ENCODE results near the gene EHD1.
"Not testable (repeated sequence)": the region's sequence is repeated elsewhere in the genome, so short reads cannot be mapped to it uniquely, and the experiment has no call there.

Gene EHD1

DNA sequence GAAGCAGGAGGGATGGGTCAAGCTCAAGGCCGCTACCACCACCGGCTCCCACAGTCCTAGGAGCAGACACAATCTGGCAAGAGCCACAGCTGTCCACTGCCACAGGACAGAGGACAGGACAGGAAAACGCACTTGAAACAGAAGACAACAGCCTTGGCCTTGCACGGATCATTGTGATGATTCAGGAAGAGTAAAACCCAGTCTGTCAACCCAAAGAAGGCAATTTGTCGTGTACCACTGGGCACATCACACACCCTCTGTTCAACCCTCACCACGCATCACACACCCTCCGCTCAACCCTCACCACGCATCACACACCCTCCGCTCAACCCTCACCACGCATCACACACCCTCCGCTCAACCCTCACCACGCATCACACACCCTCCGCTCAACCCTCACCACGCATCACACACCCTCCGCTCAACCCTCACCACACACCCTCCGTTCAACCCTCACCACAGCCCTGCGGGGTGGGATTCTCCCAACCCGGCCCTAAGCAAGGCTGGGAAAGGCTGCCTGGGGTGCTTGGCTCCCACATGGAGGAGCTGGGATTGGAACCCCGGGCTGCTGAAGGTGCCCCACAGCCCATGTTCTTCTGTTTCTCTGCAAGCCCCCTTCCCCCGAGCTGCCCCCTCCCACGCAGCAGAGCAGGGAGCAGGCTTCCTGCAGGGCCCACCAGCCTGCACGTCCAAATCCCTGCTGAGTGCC, 22.7 kb downstream of the EHD1 start:
- no peak for DNase-seq

DNA sequence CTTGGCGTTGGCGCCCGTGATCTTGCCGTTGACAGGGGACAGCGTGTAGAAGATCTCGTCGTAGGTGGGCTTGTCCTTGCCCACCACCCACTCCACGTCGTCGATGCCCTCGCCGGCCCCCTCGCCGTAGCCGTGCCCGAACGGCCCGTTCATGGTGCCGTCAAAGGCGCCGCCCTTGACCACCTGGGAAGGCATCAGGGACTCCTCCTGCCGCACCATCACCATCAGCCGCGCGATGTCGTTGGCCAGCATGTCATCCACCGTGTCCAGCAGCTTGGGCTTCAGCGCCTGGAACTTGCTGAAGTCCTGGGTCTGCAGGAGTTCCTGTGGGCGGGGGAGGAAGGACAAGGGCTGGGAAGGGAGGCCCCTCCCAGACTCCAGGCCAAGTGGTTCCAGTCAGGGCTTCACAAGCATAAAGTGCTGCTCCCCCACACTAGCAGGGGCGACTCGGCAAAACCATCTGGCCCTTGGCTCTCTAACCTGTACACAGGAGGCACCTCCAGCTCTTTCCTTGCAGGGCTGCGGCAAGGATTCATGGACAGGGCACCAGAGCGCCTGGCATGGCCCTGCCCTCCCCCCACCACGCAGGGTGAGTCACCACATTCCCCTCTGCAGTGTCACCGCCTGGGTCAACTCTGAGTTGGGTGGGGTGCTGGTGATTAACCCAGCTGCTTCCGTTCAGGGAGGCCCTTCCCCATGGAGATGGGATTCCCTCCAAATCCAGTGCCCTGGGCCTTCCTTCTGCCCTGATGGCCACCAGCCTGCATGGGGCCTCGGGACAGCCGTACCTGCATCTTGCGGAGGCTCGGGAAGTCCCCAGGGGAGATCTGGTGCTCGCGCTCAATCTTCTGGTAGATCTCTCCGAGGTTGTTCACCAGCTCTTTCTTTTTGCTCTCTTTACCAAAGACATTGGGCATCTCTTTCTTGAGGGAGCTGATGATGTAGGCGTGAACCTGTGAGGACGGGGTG, 23.6 kb downstream of the EHD1 start:
- DNase-seq: no peak

DNA sequence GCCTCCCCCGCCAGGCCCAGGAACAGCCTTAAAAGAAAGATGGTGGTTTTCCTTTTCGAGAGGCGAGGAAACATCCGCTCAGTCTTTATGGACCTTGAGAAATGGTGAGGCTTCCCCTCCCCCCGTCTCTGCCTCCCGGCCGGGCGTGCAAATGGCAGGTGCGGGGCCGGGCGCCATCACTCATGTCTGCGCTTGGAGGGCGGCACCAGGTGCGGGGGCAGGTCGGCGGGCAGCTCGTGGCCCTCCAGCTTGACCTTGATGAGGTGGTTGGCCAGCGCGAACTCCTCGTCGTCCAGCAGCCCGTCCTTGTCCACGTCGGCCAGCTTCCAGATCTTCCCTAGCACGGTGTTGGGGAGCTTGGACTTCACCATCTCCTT, 24.3 kb downstream of the EHD1 start:
- DNase-seq: no peak

DNA sequence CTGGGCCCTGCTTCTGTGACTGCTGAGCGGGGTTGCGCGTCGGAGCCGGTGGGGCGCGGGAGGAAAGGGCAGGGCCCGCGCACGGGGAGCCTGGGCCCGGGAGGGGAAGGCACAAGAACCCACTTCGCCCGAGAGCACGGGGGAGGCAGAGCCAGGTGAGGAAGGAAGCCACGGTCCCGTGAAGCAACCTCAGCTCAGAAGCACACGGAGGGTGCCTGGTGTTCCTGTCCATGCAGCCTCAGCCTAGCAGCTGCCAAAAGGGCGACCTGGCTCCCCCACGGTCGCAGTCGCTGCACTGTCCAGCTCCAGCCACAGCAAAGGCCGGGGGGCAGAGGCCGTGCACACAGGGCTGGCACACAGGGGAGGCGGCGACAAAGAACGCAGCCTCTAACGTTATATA, 24.7 kb downstream of the EHD1 start:
- no peak for DNase-seq

DNA sequence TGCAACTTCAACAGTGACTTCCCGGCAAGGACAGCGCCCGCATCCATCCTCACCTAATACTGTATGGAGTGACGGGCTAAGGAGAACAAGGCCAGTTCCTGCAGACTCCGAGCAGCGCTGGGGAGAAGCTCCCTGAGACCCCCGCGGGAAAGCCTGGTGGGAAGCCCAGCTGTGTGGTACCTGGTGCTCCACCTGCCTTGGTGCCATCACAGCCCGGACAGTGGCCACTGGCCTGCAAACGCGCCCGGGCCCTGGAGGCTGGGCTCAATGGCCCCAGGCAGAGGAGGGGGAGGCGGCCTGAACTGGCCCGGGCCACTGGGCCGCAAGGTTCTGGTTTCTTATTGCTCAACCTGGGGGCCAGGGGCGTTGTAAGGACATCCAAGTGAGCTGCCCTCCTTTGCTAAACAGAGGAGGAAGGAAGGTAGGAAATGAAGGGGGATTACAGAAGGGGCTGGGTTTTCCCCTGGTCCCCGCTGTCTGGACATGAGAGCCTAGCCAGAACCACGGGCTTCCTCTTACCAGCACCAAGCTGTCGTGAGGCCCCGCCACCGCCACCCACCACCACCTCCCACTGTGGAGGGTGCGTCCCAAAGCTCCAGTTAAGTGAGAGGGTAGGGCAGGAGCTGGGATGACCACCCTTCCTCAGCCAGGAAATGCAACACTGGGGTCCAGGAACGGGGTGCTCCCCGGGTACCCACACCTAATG, 25.5 kb downstream of the EHD1 start:
- DNase-seq: no peak

DNA sequence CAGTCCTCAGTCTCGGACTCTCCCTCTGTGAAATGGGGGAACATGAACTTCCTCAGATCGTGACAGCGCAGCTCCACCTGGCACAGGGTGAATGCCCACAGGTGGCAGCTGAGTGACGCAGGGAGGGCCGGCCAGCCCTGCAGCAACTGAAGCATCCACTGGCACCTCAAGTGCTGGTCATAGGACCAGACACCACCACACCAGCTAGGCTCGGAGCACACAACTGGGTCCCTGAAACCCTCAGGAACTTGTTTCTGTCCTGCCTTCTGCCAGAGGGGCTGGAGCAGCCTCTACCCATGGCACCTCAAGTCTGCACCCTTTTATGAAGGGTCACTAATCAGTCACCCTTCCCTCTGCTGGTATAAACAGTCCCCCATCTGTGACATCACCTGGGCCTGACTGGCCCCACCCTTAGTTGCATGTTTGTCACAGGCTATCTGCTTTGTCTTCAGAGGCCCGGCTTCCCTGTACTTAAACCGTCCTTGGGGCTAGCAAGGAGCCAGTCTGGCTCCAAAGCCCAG, 26.5 kb downstream of the EHD1 start:
- no peak for DNase-seq

DNA sequence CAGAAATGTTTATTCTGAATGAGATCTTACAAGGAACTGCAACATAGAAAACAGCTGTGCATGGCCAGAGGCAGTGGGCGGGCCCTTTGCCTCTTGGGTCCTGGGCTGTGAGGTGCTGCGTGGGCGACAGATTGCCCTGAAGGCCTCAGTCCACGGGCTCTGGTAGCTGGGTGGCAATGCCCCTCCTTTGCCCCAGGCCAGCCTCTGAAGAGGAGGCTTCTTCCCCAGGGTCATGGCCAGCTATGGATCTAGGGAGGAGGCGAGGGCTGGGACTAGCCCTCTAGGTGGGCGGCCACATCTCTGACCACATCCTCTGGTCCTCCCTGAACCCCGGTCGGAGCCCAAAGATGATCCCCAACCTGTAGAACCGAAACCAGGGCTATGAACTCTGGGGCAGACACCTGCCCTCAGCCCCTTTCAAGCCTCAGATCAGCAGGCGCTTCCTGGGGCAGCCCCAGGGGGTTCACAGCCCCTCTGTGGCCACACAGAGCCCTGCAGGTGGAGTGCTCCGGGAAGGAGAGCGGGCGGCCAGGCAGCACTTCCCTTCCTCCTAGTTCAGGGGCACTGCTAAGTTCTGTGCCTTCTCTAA, 27.3 kb downstream of the EHD1 start:
- DNase-seq: no peak

DNA sequence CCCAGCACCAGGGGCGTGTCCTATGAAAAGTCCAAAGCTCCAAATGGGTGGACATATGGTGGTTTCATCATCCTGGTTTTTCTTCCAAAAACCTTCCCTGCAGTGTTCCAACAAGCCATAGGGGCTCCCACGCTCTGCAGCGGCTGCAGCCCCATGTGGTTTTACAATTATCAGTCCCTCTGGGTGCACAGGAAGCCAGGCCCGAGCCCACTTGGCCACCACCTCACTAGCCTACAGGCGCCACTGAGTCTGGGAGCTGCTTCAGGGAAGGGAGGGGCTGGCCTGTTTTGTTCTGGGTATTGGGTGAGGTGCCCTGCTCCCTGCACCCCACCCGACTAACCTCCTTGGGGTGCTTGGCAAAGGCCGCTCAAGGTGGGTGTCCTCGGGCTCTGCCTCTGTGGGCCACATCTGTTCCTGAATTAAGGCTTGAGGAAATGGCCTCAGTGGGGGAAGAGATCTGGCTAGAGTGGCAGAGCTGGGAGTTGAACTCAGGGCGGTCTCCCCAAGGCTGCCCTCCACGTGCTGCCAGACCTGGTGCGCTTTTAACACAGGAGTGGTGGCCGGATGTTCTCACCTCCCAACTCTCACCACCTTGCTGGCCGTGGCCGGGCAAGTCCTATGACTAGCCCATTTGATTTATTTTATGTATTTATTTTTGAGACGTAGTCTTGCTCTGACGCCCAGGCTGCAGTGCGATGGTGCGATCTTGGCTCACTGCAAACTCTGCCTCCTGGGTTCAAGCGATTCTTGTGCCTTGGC, 28.6 kb downstream of the EHD1 start:
- no peak for DNase-seq

DNA sequence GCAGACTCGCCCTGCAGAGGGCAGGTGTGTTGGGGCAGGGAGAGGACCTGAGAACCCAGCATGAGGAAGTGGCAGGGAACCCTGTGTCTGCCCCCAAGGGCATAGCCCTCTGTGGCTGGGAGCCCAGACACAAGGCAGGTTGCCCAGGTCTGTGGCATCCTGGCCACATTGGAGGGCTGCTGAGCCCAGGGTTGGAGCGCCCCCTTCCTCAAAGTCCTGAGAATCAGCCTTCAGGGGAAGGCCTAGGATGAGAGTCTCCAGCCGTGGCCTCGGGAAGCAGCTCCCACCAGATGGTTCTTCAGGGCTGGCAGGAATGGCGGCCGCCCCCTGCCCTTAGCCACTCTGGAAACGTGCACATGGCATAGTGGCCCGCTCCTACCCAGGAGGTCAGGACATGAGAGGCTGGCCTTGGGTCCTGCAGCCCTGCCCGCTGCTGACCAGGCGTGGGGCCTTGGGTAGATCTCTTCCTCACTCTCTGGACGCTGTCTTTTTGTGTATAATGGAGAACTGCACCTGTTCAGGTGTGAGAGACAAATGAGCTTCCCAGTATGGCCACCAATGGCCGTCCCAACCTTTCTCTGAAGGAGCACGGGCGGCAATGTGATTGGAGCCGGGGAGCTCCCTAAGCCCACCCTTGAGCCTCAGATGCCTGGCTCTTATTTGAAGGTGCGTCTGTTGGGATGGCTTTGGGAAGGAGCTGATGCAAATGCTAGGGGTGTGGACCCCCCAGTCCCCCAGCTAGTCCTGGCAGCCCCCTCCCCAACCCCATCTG, 29.4 kb downstream of the EHD1 start:
- no peak for DNase-seq

DNA sequence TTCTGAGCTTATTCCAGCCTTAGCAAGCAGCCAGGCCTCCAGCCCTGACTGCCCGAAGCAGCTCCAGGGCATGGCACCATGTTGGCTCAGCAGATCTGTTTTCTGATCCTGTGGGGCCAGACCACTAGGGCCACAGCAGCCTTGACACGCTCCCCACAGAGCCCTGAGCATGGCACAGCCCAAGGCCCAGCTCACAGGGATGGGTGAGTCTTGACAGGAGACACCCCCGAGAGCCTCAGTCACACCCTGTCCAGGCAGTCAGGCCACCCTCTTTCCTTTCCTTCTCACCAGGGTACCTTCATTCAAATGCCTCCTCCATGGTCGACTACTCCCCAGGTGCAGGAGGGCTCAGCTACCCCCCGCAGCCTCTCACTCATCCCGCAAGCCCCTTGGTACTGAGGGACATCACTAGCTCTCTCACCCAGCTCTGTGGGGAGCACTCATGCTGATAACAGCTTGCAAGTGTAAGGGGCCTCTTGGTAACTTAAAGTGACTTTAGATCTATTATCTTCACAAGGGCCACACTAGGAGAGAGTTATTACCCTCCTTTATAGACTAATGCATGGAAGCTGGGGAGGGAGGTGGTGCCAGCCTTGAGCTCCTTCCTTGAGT, 30.1 kb downstream of the EHD1 start:
- DNase-seq: no peak

DNA sequence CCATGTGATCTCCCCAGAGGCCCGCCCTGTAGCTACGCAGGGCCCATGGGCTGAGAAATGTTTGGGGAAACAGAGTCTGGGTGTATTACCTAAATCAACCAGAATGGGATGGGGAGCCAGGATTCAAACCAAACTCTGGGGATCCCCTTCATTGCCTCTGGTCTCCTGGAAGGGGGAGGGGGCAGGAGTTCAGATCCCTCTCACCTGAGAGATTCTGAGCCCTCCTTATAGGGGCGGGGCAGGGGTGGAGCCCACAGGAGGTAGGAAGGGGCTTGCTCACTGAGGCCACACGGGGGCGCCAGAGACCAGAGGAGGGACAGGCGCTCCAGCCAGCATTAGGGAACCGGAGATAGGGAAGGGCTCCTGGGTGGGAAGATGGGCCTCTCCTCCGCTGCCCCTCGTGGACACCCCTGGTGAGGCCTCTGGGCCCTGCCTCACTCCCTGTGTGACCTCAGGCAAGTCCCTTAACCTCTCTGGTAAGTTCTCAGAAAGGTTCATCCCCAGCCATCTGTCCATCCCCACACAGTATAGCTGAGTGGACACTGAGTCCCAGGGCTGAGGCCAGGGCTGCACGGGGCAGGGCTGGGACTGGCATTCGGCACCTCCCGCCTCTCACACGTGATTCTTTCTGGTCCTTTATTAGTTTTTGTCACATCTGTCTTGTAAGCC, 31.3 kb downstream of the EHD1 start:
- peak; percentile 87 for DNase-seq

DNA sequence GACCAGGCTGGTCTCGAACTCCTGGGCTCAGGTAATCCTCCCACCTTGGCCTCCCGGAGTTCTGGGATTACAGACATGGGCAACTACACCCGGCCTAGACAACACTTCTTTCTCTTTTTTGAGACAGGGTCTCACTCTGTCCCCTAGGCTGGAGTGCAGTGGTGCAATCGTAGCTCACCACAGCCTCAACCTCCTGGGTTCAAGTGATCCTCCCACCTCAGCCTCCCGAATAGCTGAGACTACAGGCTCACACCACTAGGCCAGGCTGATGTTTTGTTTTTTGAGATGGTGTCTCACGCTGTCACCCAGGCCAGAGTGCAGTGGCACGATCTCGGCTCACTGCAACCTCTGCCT, 32.7 kb downstream of the EHD1 start:
- not testable (repeated sequence) for DNase-seq

DNA sequence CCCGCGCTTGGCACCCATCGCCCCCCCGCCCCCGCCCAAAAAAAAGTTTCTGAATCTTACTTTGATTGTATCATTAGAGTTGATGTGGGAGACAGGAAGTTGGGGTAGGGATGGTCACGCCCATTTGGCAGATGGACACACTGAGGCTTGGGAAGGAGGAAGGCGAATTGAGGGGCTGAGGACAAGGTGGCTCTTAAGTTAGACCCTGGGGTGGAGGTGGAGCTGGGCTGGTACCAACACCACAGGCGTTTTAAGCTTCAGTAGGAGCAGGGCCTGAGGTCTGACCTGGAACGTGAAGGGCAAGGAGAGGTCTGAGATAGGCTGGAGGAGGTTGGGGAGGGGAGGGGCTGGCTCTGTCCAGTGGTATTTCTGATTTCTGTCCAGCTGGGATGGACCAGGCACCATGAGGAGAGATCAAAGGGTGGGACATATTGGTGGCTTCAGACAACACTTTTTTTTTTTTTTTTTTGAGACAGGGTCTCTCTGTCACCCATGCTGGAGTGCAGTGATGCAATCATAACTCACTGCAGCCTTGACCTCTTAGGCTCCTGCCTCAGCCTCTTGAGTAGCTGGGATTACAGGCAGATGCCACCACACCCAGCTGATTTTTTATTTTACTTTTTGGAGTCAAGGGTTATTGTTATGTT, 33.2 kb downstream of the EHD1 start:
- no peak for DNase-seq

DNA sequence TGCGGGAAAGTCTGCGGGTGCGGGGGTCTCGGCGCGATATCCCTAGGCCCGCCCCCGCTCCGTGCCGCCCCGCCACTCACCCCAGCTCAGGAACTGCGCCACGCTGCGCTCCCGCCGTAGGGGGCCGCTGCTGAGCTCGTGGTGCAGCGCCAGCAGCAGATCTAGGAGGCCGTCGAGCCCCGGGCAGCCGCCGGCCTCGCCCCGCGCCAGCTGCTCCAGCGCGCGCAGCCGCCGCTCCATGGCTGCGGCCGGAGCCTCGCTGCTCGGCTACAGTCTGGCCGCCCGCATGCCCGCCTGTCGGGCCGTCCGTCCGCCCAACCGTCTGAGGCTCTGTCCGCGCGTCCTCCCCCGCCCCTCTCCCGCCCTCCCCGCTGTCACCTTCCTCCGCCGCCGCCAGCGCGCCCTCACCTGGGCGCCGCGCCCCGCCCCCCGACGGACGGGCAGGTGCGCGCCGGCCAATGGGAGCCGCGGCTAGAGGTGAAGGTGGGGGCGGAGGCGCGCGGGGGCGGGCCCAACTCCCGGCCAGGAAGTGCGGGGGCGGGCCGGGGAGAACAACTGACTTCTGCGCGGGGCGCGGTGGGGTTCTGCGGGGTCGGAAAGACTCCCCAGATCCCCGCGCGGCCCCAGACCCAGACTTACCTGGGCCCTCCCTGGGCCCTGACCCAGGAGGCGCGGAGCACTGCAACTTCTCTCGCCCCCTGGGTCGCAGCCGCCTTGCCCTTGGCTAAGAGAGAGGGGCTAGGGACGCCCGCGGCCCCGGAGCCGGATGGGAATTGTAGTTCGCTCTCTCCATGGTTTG, 33.9 kb downstream of the EHD1 start, which contains the start of gene CDC42BPG:
TSS of gene CDC42BPG (minus strand) at position 324 of the 799 bp plus-strand sequence. CDS start at position 240, 84 bp downstream.
- peak; percentile 67 for DNase-seq

DNA sequence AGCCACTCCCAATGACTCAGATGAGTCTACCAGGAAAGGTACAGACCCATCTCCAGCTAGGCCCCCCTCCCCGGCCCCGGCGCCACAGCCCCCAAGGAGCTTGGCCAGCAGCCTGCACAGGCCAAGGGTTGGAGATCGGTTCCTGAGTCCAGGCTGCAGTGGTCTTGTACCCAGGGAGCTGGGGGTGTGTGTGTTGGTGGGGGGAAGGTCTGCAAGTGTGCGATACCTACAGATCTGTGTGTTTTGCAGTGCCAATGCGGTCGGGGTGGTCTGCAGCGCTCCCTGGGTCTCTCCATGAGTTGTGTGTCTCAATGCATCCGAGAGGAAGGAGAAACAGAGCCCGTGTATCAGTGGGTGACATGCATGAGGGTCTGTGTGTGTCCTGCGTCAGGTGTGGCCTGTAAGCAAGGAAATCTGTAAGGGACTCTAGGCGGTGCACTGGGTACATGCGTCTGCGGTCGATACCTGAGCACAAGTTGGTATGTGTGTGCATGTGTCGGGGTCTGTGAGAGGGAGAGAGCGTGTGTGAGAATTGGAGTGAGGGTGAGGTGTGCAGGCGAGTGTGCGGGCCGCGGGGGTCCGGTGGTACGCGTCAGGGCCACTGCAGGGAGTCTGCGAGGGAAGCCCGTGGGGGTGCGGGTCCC, 34.6 kb downstream of the EHD1 start:
- peak; percentile 19 for DNase-seq

DNA sequence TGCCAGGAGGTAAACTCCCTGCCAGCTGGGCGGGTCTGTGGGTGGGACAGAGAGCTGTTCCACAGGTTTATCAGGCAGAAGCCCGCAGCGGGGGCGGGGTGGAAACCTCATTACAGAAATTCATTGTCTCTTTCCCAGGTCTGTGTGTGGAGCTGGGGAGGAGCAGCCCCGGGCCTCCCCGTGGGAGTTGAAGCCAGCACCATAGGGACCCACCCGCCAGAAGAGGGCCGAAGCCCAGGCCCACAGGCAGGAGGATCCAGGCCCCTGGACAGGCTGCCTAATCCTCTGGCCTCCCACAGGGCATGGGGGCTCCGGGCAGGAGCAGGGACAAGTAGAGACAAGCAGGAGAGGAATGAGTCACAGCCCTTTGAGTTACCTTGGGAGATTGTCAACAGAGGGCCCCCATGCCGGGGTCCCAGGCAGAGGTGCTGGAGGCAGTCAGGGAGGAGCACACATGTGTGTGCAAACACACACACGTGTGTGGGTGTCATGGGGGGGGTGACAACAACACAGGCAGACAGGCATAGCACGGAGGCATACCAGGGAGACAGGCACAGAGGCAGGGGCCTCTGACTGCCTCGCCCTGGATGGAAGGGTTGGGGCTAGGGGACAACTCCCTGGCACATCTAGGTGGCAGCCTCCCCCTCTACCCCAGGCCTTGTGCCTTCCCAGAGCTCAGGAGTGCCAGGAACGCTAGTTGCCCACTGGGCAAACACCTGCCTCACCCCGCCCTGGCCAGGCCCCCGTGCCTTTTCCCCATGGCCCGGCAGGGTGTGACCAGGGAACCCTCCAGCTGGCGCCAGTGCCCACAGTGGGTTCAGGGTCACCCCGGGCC, 35.4 kb downstream of the EHD1 start:
- DNase-seq: no peak

DNA sequence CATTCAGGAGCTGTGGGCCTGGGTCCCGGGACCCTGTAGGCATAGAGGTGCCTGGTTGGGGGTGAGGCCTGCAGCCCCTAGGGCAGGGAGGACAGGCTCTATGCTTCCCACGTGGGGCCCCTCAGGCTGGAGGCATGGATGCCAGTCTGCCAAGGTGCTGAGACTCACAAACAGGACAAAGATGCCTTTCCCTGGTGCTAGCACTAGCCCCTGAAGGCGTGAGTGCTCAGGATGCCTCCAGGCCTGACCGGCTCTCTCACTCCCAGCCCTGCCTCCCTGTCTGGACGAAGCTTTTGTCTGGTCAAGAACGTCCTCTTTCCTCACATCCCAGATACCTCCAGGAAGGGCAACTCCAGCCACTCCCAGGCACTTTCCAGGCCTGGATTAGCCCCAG, 36.1 kb downstream of the EHD1 start:
- no peak for DNase-seq

All from NCI-H748 treated with DMSO at 0.1 percent for 48 hours (cell line).